Measurements from ENCODE around the gene ADGRL3.

DNA sequence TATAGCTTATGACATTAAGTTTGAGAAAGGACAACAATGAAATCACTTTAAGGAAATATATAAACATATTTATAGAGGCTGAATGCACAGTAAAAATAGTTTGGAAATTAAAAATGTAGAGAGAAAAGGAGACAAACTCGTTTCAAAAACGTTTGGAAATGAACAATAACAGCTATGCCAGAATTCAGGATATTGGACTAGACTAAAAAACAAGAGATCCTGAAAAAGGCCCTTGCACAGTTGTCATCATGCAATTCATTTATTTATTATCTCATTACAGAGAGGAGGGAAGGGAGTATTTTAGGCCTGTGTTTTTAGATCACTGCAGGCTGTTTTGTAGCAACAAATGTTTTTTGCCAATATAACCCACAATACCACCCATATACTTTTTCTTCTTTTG, 527.2 kb downstream of the ADGRL3 start:
- TF ChIP-seq POLR2A (IDR thresholded peaks at IDR 0.05): no peak
- TF ChIP-seq, protein P1, sequence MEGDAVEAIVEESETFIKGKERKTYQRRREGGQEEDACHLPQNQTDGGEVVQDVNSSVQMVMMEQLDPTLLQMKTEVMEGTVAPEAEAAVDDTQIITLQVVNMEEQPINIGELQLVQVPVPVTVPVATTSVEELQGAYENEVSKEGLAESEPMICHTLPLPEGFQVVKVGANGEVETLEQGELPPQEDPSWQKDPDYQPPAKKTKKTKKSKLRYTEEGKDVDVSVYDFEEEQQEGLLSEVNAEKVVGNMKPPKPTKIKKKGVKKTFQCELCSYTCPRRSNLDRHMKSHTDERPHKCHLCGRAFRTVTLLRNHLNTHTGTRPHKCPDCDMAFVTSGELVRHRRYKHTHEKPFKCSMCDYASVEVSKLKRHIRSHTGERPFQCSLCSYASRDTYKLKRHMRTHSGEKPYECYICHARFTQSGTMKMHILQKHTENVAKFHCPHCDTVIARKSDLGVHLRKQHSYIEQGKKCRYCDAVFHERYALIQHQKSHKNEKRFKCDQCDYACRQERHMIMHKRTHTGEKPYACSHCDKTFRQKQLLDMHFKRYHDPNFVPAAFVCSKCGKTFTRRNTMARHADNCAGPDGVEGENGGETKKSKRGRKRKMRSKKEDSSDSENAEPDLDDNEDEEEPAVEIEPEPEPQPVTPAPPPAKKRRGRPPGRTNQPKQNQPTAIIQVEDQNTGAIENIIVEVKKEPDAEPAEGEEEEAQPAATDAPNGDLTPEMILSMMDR (IDR thresholded peaks at IDR 0.05): no peak

Data from adrenal gland (tissue), 5 donors.